ENCODE results near the gene CHMP1B.
A peak's percentile ranks its signal among the peaks of the same experiment; 100 is the strongest.

The CHMP1B gene, protein sequence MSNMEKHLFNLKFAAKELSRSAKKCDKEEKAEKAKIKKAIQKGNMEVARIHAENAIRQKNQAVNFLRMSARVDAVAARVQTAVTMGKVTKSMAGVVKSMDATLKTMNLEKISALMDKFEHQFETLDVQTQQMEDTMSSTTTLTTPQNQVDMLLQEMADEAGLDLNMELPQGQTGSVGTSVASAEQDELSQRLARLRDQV

DNA sequence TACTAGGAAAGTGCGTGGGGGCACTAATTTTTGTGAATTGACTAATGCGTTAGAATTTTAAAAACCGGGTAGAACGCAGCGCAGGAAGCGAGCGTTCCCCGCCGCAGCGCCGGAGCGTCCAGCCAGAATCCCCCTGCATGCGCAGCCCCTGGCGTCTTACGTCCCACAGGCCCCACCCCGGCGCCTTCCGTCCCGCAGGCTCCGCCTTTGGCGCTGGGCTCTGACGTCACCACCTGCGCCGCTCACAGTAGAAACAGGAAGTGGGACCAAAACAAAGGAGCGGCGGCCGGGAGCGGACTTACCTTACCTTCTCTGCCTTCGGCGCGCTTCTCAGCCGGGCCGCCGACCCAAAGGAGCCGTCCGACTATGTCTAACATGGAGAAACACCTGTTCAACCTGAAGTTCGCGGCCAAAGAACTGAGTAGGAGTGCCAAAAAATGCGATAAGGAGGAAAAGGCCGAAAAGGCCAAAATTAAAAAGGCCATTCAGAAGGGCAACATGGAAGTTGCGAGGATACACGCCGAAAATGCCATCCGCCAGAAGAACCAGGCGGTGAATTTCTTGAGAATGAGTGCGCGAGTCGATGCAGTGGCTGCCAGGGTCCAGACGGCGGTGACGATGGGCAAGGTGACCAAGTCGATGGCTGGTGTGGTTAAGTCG is at the start of gene CHMP1B:
CHMP1B (plus strand) TSS at position 268 of the 660 bp plus-strand sequence; CDS start at position 367, 99 bp downstream.
- peak; percentile 94 to 95 for DNase-seq

DNA sequence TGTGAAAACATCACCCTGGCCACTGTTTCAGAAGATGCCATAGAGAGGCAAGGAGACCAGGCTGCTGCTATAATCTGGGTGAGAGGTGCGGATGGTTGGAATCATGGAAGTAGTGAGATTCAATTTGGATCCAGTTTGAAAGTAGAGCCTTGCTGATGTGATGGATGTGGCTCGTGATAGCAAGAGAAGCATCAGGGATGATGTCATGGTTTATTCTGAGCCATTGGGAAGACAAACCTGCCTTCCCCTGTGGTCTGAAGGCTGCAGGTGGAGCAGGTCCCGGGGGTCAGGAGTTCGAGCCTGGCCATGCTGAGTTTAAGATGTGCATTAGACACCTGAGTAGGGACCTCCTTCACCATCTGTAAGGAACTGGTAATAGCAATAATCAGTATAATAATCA is 49.6 kb upstream of the CHMP1B start:
- DNase-seq: no peak

DNA sequence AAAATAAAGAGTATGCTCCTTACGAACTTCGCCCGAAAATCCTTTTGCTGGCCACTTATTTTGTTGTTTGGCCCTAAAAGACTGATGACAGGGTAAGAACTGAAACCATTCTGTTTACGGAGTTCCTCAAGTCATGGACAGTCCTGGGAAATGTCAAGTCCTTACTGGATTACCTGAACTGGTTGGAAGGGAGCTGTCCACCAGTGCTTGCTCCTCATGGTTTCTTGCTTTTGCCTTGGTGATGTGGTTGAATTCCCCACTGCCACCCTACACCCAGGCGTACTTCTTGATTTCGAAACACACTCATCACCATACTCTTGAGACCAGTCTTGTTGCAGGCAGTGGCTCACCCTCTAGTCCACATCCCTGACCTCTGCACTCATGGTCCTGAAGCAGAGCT is 49.1 kb upstream of the CHMP1B start:
- no peak for DNase-seq

DNA sequence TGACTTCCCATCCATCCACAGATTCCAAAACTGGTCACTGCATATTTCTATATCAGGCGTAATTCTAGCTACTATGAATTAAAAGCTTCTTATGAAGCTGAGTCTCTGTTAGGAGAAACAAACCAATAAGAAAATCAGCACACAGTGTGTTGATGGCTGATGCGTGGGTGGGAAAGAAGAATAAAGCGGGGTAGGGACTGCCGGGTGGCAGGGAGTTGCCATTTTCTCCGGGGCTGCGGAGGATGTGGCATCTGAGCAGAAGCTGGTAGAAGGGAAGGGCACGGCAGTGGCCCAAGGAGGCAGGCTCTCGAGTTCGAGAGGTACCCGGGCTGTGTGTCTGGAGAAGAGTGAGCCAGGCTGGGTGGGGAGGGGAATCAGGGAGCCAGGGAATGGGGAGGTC is 48.6 kb upstream of the CHMP1B start:
- no peak for DNase-seq

- no peak for DNase-seq
Observed at GRCh38 chr18:11807233-11807632, 44.0 kb upstream of the CHMP1B start.

GRCh38 chr18:11808001-11808855 is 43.0 kb upstream of the CHMP1B start:
- DNase-seq: no peak

DNA sequence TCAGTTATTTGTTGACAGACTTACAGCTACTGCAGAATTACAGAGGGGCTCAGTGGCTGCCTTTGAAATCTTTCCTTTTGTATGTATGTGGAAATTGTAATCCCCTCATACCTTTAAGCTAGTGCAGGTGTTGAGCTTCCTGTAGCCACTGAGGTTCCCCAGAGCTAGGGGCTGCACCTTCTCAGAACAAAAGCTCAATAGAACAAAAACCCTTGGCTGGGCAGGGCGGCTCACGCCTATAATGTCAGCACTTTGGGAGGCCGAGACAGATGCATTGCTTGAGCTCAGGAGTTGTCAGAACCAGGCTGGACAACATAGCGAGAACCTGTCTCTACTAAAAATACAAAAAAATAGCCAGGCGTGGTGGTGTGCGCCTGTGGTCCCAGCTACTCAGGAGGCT is 41.3 kb upstream of the CHMP1B start:
- no peak for DNase-seq

DNA sequence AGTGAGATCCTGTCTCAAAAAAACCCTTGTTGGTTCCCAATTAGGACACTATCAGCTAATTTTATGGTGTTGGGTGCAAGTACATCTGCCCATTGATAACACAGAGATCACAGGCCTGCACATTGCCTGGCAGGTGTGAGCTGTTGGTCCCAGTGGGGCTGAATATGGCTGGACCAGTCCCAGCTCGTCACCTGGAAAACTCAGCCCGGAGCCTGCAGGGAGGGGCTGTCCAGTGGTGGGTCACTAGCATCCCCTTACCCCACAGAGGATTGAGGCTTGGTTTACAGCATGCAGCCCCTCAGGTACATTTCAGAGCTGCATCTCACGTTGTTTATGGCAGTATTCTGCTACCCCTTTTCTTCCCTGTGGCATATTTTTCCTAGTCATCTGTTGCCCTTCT is 40.8 kb upstream of the CHMP1B start:
- no peak for DNase-seq

DNA sequence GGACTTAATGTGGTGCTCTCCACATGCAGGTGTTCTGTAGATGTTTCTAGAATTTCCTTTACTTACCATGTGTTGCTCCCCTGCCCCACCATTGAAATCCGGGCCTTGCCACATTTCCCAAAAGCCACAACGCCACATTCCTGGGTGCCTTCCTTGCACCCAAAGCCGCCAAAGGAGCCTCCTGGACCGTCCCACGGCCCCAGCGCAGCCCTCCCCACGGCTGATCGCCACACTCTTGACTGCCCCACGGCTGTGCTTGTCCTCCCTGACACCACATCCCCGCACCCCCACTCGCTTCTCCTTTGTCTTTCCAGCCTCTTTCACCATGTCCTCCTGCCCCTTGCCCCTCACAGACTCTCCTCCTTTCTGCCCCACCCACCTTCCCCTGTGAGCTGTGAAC is 40.2 kb upstream of the CHMP1B start:
- no peak for DNase-seq

- DNase-seq: no peak
Observed at GRCh38 chr18:11817229-11817628, 34.0 kb upstream of the CHMP1B start.

GRCh38 chr18:11818486-11819203 is 32.6 kb upstream of the CHMP1B start:
- no peak for DNase-seq

GRCh38 chr18:11819938-11820337 is 31.3 kb upstream of the CHMP1B start:
- DNase-seq: no peak

GRCh38 chr18:11820697-11821096 is 30.5 kb upstream of the CHMP1B start:
- no peak for DNase-seq

DNA sequence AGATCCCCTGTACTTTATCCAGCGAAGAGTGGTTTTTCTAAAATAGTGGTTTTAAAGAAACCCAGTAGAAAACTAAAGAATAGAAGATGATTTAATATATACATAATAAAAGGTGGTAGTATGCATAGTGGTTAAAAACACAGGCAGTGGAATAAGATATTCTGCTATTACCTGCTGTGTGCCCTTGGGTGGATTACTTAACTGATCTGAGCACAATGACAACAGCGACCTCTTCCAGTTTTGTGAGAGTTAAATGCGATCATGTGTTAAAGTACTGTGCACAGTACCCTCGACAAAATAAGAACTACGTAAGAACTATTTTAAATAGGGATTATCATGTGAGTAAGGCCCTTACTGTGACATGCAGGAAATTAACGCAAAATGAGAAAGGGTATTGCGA is 30.0 kb upstream of the CHMP1B start:
- DNase-seq: no peak

DNA sequence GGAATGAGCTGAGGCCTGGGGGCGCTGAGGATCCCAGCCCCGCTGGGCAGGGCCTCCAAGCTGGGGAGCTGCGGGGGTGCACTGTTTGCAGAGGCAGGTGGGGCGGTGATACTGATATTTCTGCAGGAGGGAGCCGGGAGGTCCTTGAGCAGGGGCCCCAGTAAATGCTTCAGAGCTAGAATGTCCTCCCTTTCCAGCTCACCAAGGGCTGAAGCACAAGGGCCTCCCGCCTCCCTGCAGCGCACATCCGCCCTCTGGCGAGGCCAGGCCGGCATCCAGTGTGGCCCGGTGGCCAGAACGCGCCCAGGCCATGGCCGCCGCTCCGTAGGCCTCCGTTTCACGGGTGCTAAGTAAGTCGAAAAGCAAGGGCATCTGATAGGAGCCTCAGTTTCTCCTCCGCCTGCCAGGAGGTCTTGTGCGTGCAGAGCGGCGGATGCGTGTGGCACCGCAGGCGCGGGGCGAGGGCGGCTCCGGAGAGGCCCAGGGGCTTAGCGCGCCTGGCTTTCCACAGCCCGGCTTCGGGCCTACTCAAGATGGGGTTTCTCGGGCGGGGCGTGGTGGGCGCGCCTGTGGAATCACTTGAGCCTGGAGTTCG is 29.5 kb upstream of the CHMP1B start:
- DNase-seq: no peak

GRCh38 chr18:11823545-11823944 is 27.7 kb upstream of the CHMP1B start:
- DNase-seq: no peak

DNA sequence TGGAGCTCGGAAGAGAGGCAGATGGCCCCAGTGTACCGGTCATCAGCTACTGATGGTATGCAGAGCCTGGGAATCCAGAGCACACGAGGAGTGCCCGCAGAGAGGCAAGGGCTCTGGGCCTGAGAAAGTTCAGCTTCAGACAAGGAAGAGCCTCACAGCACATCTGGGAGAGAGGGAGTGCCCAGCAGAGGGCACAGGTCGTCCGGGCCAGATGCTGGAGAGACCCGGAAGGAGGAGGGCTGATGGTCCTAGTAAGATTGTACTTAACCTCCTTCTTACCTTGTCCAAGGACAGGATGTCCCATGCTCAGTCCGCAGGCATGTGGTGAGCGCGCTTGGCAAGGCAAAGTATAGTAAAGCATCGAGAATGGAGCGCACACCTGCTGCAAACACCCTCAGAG is 24.4 kb upstream of the CHMP1B start:
- no peak for DNase-seq

DNA sequence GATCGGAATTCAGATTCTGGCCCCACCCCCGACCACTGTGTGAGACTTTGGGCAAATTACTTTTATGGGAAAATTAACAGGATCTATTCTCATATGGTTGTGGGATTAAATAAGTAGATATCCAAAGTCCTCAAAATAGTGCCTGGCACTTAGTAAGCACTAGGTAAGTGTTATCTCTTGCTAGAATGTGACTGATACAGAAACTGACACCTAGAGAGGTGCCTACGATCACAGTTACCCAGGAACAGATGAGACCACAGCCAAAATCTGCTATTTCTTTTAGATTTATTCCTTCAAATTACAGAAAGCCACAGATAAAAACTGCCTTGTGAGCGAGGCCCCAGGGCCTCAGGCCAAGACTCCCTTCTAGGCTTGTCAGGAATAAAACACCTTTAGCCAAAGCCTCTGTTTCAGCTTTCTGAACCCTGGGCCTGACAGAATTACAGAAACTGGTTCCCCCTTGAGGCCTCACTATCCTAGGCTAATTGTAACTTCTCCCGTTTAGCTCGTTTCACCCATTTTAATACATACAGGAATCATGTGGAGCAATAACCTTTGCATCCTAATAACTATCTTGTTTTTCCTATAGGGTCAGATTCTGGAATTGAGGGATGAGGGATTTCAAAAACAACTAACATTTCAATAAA is 22.3 kb upstream of the CHMP1B start:
- DNase-seq: no peak

- no peak for DNase-seq
Observed at GRCh38 chr18:11830585-11830984, 20.6 kb upstream of the CHMP1B start.

DNA sequence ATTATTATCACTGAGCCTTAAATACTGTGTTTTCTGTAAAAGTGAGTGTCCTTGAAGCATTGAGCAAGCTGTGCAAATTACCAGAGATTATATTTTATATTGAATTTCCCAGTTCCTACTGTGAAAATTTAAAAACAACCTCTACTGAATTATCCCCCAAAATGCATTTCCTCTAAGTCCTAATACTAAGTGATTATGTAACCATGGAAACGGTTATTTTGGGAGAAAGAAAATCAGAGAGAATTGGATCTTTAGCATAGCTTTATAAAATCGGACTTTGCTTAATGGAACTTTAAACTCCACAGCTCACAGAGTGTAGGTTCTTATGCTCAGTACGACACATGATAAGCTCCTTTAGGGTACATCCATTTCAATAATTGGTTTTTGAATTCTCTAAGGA is 19.3 kb upstream of the CHMP1B start:
- no peak for DNase-seq

DNA sequence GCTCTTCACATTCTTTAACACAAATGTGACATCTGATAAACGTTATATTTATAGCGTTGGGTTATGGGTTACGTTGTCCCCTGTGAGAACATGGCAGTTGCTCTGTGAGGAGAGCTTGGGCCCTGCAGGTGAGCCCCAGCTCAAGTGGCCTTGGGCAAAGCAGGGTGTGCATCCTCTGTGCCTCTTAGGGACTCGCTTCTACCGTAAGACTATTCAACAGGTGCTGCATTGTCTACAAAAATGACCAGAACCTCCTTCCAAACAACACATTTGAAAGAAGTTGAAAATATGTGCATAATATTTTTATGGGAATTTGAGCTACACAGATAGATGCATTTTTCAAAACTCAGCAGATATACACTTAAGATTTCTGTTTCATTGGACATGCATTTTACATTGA is 16.4 kb upstream of the CHMP1B start:
- no peak for DNase-seq

DNA sequence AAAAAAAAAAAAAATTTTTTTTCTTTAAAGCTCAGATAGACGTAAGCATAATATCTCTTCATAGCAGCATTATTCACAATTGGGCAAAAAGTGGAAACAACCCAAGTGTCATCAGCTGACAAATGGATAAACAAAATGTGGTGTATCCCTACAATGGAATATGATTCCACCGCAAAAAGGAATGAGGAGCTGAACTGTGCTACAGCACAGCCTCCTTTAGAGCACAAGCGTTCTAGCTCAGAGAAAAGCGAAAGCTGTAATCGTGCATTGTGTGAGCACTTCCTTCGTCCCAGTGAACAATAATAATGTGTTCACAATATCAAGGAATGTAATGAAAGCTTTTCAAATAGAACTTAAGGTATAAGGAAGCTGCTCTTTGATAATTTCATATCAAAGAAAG is 11.7 kb upstream of the CHMP1B start:
- DNase-seq: no peak

Data from stimulated activated CD4-positive, alpha-beta T cell treated with anti-CD3 and anti-CD28 coated beads, Interleukin-2, amount 100 ng/mL, for 48 hours (primary cell).